NCI-H1092 treated with DMSO at 0.1 percent for 48 hours (cell line): ENCODE data around the gene SYMPK.
A peak's percentile ranks its signal among the peaks of the same experiment; 100 is the strongest.

Source experiments
- DNase-seq: peaks from one replicate; lab custom pipeline; 2025; lab: John Stamatoyannopoulos, UW

Gene SYMPK

GRCh38 chr19:45825263-45825605 lies 37.7 kb downstream of the SYMPK start:
- no peak for DNase-seq

GRCh38 chr19:45824531-45825262 lies 38.2 kb downstream of the SYMPK start:
- DNase-seq = no peak

- DNase-seq = peak; percentile 64
Observed at GRCh38 chr19:45824041-45824471, 38.9 kb downstream of the SYMPK start.

- DNase-seq = no peak
Observed at GRCh38 chr19:45823182-45823581, 39.8 kb downstream of the SYMPK start.

GRCh38 chr19:45822716-45823115 lies 40.2 kb downstream of the SYMPK start:
- DNase-seq = no peak

- DNase-seq = no peak
Observed at GRCh38 chr19:45821570-45821969, 41.4 kb downstream of the SYMPK start.

- DNase-seq = no peak
Observed at GRCh38 chr19:45821103-45821521, 41.8 kb downstream of the SYMPK start.

- DNase-seq = no peak
Observed at GRCh38 chr19:45820413-45821102, 42.4 kb downstream of the SYMPK start.

GRCh38 chr19:45819769-45820168 lies 43.2 kb downstream of the SYMPK start:
- no peak for DNase-seq

GRCh38 chr19:45817725-45818301 lies 45.1 kb downstream of the SYMPK start:
- DNase-seq = no peak

- peak; percentile 78 for DNase-seq
Observed at GRCh38 chr19:45817010-45817724, 45.8 kb downstream of the SYMPK start.

- no peak for DNase-seq
Observed at GRCh38 chr19:45816236-45817009, 46.5 kb downstream of the SYMPK start.

- no peak for DNase-seq
Observed at GRCh38 chr19:45815481-45816216, 47.3 kb downstream of the SYMPK start.

GRCh38 chr19:45814851-45815480 lies 48.0 kb downstream of the SYMPK start, which contains the start of gene RSPH6A:
TSS of gene RSPH6A (minus strand) at chr19:45815308. CDS start at chr19:45815176, 132 bp downstream.
- DNase-seq = no peak

GRCh38 chr19:45814166-45814780 lies 48.7 kb downstream of the SYMPK start:
- no peak for DNase-seq

GRCh38 chr19:45812297-45812696 lies 50.6 kb downstream of the SYMPK start:
- no peak for DNase-seq

- DNase-seq = peak; percentile 12
Observed at GRCh38 chr19:45809643-45810159, 53.2 kb downstream of the SYMPK start.

GRCh38 chr19:45805719-45806118 lies 57.2 kb downstream of the SYMPK start:
- no peak for DNase-seq

GRCh38 chr19:45804959-45805230 lies 58.1 kb downstream of the SYMPK start:
- no peak for DNase-seq
